ENCODE measurements around the gene TCF3.

TCF3 gene

DNA sequence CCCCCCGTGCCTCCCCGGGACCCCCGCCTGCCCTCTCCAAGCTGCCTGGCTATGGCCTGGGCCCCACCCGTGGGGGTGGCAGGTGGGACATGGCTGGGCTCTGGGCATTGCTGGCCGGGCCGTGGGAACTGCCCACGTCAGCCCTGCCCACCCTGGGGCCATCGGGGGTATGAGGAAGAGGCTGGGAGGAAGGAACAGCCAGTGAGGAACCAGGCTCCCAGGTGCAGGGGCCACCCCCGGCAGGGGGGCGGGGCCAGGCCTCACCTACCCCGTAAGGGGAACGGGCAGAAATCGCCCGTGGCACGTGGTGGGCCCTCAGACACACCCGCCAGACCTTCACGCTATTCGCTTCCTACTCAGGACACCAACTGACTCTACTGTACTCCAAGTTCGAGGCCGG is 22.4 kb downstream of the TCF3 start:
- no peak for DNase-seq (ENCODE audit: low spot score)

DNA sequence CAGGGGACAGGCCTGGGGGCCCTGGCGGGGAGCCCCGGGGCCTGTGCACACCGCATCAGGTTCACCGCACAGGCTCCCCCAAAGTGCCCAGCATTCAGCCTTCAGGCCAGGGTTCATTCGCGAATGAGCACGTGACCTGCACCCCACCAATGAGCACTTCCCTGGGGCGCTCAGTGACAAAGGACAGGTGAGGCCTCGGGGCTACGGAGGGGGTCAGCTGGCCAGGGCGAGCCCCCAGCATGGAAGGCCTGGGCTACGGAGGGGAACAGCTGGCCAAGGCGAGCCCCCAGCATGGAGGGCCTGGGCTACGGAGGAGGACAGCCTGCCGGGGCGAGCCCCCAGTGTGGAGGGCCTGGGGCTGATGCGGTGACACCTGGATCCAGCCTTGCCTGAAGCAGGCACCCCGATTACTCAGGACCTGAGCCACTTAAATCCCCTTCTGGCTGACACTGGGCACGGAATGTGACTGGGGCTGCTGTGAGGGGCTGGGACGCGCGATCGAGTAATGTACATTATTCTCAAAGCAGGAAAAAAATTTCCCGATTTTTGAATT is 23.1 kb downstream of the TCF3 start:
- no peak for DNase-seq (ENCODE audit: low spot score)

DNA sequence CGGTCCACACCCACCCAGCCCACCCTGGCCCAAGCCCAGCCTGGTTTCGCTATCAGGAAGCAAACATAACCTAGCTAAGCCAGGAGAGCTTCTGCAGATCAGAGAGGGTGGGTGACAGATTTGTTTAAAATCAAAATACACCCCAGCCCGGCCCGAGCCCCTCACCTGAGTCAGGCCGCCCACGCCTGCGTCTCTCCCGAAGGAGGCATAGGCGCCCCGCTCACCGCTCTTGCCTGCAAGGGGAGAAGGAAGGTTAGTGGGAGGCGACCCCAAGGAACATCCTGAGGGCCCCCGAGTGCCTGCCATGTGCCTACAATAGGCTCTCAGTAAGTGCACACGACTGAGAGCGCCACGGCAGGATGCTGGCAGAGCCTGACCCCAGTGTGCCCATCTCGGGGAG is 25.2 kb downstream of the TCF3 start:
- DNase-seq (ENCODE audit: low spot score): no peak

DNA sequence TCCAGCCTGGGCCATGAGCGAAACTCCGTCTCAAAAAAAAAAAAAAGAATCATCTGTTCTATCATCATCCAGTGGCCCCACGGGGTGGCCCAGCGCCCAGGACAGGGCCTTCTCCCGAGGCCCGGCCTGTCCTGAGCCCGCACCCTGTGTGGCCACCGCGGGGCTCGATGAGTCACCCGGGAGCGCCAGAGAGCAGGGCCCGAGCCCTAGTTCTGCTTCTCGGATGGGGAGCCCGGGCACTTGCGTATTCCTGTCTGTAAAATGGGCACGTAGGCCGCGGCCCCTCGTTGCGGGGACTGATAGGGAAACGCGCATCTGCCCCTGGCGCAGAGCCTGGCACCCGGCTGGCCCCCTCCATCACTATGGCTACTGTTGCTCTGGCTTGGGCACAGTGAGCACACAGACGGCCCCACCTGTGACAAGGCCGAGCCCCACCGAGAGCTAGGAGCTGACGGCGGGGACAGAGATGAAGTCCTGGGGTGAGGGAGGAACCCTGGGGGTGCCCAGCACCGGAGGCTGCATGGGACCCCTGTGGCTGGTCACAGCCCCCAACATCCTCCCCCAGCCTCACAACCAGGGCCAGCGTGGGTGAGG is 25.9 kb downstream of the TCF3 start:
- DNase-seq (ENCODE audit: low spot score): no peak

DNA sequence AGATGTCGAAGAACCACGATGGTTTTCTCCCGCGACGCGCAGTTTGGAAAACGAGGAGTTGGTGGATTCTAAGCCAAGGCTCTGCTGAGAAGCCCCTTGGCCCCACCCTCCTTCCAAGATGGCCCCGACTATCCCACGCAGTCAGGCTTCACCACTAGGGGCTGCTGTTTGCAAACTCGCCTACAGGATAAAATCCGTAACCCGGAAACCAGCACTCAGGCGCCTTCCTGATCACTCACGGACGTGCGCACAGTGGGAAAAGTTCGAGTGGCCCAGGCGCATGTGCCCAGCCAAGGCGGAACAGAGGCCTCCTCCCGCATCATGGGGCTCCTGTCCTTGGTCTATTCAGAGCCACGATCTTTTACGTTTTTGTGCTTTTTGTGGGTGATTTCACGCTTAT is 28.0 kb downstream of the TCF3 start:
- peak; percentile 30 for DNase-seq (ENCODE audit: low spot score)

DNA sequence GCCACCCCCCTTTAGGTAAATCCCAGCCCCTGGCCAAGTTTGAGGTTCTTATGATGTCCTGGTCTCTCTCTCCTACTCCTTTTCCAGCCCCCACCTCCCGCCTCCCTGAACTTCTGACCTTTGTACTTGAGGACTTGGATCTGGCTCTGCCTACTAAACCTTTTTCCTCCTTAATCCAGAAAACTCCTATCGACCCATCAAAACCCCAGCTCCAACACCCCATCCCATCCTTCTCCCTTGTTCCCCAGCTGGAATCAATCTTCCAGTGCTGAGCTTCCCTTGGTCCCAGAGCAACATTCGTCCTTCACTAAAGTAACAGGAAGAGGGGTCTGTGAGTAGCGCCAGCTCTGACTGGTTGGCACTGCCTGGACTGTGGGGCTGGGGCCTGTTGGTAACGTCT is 29.9 kb downstream of the TCF3 start:
- no peak for DNase-seq (ENCODE audit: low spot score)

DNA sequence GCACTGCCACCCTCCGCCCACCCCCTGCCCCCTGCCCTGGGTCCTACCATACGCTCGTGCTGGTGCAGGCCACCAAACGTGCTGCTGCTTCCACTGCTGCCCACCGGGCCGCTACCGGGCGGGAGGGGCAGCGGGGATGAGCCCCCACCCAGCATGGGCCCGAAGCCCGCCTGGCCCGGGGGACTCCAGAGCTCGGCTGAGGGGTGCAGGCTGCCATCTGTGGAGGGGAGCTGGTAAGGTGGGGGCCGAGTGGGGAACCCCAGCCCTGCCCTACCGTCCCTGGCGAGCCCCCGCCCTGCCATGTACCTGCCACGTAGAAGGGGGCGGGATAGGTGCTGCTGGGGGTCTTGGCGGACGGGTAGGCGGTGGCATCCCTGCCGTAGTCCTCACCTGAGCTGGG is 30.4 kb downstream of the TCF3 start:
- no peak for DNase-seq (ENCODE audit: low spot score)

DNA sequence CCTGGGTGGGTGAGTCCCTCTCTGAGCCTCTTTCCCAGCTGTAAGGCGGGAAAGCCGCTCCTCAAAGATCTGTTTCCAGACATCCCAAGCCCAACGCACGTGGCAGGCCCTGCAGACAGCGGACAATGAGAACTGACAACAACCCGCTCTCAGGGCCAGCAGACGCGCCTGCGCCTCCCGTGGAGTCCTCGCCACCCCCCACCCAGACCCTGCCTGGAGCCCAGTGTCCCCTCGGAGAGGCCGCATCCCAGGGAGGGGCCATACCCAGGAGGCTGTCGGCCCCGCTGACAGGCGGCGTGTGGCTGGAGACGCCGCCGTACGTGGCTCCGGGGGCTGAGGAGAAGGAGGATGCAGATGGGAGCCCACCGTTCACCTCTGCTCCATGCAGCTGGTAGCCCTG is 30.8 kb downstream of the TCF3 start:
- no peak for DNase-seq (ENCODE audit: low spot score)

DNA sequence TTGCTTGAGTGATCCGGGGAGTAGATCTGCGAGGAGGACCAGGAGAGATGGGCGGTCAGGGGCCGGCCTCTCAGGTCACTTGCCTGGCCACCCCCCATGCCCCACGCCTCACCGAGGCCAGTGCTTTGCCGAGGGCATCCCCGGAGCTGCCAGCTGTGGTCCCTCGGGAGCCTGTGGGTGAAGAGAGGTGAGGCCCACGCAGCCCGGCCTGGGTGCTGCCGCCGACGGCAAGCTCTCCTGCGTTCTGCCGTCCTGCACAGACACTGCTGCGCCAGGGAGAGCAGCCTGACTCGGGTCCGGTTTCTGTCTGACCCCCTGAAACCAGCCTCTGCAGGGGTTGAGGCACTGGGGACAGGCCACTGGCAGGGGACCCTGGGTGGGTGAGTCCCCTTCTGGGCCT is 31.4 kb downstream of the TCF3 start:
- DNase-seq (ENCODE audit: low spot score): no peak

DNA sequence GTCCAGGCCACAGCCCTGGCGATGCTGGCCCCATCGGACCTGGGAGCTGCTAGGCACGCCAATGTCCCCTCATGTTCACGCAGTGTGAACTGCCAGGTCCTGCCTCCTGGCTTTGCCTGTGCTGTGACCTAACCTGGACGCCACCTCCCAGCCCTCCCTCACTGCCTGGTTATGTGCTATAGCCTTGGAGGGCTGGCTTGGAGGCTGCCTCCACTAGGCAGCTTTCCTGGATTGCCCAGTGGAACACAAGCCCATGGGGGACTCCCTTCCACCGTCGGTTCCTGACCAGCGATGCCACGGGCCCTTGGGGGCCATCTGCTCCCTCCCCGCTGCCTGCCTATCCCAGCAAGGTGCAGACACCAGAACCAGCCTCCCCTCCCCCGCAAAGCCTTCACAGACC is 31.9 kb downstream of the TCF3 start:
- no peak for DNase-seq (ENCODE audit: low spot score)

DNA sequence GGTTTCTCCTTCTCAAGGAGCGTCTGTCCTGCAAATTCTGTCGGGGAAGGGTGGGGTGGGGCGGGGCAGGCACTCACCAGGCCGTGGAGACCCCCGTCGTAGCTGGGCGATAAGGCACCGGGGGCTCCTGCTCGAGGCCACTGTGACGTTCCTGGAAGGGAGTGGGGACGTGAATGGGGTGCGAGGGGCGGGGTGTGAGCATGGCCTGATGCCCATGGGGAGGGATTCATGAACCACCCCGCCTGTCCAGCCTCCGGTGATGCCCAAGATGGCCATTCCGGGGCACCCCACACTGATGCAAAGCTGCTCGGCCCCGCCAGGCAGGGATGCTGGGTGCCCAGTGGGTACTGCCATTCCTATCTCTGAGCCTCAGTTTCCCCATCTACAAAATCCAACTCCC is 32.7 kb downstream of the TCF3 start:
- no peak for DNase-seq (ENCODE audit: low spot score)

DNA sequence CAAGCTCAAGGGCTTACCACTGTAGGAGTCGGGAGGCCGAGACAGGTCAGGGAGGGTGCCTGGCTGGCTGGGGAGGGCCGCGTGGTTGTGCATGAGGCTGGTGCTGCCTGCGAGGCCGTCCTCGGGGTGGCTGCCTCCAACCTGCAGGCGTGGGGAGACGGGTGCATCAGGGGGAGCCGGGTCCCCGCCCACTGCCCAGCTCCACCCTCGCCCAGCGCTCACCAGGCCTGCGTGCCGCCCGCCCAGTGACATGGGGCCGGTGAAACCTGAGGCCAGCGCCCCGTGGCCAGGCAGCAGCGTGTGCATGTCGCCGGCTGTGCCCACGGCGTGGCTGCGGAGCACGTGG is 33.3 kb downstream of the TCF3 start:
- no peak for DNase-seq (ENCODE audit: low spot score)

DNA sequence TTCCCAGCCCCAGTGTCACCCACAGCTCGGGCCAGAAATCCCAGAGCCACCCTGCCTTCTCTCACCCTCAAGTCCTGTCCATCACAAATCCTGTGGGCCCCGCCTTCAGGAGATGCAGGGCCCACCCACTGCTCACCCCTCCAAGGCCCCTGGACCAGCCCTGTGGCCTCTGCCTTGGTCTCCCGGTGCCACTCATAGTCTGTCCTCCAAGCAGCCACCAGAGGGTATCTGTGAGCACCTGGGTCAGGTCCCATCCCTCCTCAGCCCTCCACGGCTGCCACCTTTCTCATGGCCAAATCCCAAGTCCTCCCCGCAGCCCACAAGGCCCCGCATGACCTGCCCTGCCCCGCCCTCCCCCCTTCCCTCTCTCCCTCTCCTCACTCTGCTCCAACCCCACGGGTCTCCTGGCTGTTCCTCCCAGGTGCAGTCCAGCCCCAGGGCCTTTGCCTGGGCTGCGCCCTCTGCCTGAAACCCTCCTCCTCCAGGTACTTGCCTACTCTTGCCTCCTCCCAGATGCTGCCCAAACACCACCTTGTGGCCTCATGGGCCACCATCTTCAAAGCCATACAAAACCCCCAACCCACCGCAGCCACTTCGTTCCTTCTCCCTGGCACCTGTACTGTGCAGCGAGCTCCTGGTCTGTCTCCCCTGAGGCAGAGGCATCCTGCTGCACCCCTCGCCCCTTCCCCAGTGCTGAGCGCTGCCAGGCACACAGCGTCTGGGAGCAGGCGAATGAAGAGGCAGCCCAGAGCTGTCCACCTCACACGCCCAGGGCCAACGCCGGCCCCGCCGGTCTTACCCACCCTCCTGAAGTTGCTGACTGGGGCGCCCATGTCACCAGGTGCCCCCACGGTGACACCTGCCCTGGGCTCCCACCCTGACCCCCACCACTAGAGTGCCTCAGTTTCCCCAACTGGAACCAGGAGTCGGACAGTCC is 34.0 kb downstream of the TCF3 start:
- peak; percentile 26 for DNase-seq (ENCODE audit: low spot score)

DNA sequence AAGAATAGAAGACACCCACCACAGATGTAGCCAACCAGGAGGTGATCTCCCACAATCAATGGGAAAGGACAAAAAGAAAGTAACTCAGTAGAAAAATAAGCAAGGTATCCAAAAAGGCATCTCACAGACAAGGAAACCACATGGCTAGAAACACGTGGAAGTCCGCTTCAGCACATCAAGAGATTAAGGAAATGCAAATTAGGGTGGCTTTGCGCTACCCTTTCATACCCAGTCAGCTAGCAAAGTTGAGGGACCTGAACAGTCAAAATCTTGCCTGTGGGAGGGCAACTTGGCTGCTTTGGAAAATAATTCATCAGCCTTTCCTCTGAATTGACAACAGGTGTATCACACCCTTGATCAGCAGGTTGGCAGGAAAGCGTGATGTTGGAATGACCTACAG is 35.5 kb downstream of the TCF3 start:
- no peak for DNase-seq (ENCODE audit: low spot score)

DNA sequence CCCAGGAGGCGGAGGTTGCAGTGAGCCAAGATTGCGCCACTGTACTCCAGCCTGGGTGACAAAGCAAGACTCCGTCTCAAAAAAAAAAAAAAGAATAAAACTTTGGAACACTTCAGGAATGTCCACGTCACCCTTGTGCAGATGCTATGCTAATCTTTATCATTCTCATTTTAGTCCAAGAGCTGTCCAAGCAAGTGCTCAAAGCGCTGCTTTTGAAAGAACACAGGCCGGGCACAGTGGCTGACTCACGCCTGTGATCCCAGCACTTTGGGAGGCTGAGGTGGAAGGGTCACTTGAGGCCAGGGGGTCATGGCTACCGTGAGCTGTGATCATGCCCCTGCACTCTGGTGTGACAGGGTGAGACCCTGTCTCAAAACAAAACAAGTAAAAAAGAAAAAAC is 36.0 kb downstream of the TCF3 start:
- no peak for DNase-seq (ENCODE audit: low spot score)

DNA sequence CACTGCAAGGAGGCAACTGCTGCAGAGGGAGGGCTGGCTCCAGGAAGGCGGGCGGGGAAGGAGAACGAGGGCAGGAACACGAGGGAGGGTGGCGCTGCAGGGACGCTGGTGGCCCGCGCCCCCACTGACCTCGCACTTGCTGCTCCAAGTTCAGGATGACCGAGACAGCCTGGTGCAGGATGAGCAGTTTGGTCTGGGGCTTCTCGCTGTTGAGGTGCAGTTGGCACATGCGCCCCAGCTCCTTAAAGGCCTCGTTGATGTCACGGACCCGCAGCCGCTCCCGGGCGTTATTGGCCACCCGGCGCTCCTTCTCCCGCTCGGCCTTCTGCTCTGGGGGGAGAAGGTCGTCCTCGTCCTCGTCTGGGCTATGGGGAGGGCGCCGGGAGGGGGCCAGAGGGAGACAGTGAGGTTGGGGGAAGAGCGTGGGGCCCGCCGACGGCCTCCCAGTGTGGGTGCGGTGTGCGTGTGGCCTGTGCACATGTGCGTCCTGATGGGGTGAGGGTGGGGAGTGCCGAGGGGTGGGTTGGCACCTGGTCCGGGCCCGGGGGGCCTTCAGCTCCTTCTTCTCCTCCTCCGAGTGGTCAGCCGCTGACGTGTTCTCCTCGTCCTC is 37.2 kb downstream of the TCF3 start:
- no peak for DNase-seq (ENCODE audit: low spot score)

DNA sequence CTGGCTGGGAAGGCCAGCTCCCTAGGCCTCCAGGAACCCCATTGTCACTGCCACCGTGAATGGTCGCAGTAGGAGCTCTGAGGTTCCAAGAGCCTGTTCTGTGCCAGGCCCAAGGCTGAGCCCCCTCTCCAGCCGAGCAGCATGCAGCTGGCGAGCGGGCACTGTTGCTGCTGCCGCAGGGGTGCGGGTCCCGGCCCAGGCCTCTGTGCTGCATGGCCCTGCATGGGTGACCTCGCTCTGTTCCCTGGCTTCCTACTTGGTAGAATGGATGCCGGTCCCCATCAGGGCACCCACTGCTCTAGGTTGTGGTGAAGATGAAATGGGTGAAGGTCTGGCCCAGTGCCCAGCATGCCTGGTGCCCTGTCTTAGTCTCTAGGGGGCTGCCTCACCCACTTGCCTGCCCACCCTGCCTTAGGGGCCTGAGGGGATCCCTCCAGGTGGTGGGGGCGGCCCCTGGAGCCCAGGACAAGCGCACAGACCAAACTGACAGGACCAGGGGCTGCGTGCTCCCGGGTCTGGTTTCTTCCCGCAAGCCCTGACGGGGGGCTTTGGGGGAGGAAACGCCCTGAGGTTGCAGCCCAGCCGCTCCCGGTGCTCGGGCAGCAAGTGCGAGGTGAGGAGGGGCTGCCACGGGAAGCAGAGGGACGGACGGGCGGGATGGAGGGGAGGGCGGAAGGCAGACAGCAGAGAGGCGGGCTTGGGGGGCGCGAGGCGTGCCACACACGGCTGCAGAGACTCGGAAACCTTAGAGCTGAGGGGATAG is 38.4 kb downstream of the TCF3 start:
- no peak for DNase-seq (ENCODE audit: low spot score)

DNA sequence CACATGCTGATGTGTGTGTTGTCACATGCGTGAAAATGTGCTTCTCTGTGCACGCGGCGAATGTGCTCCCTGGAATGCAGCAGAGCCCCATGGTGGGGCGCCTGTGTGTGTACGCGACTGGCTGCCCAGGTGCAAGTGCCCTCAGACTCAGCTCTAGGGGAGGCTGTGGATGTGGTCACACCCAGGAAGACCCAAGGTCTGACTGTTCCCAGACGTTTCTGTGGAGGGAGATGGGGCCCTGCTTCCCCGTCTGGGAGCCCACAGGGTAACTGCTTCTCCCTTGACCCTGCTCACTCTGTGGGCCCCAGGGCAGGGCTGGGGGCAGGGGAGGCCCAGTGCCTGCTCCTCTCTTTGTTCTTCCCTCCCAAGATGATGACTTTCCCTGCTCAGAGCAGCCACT is 39.3 kb downstream of the TCF3 start:
- DNase-seq (ENCODE audit: low spot score): no peak

DNA sequence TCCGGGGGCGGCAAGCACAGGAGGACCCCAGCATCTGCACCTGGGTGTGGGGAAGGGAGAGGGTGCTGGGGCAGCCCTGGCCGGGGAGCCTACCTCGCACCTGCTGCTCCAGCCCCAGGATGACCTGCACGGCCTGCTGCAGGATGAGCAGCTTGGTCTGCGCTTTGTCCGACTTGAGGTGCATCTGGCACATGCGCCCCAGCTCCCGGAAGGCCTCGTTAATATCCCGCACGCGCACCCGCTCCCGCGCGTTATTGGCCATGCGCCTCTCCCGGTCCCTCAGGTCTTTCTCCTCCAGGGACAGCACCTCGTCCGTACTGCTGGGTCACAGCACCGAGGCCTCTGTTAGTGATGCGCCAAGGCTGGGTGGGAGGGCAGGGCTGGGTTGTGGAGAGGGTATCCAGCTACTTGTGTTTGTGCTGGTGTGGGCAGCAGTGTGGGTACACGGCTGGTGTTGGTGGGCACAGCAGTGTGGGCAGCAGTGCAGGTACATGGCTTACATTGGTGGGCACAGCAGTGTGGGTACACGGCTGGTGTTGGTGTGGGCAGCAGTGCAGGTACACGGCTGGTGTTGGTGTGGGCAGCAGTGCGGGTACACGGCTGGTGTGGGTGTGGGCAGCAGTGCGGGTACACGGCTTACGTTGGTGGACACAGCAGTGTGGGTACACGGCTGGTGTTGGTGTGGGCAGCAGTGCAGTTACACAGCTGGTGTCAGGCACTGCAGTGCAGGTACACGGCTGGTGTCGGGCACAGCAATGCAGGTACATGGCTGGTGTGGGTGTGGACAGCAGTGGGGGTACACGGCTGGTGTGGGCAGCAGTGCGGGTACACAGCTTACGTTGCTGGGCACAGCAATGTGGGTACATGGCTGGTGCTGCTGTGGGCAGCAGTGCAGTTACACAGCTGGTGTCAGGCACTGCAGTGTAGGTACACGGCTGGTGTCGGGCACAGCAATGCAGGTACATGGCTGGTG is 40.0 kb downstream of the TCF3 start:
- DNase-seq (ENCODE audit: low spot score): no peak

DNA sequence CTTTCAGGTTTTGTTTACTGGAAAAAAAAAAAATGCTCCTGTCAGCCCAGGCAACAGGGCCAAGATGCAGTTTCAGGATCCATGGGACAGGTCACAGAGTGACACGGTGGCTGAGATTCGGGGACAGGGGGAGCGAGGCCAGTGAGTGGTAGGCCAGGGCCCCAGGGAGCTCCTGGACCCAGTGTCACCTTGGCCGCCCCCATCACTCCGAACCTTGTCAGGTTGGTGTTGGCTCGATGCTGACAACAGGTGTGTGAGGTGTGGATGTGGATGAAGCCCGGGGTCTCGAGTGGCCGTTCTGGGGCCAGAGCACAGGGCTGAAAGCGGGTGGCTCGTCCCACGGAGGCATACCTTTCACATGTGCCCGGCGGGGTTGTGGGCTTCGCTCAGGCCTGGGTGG is 41.1 kb downstream of the TCF3 start:
- DNase-seq (ENCODE audit: low spot score): no peak

DNA sequence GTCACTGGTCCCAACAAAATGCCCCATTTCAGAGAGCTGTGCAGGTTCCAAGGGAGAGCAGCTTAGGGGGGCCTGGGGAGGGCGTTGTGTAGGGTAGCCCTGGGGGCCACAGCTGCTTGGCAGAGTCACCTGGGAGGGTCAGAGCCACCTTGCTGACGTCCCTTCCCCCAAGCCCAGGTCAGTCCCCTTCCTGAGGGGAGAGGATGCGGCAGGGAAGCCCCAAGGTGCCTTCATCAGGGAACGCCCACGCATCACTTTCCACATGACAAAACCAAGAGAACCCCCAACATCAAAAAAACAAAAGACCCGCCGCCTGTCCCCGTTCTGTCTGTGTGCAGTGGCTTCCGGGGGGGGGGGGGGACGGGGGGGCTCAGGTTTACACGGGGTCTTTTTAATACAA is 41.8 kb downstream of the TCF3 start:
- DNase-seq (ENCODE audit: low spot score): no peak
